Astrocyte (in vitro differentiated cells and primary cell): Measurements from ENCODE around the gene CARS1. TPM values are rescaled to one million over a fixed set of nuclear protein-coding genes. Genes with fewer than 3 reads are reported as not detected.

ENCODE experiments used
- DNase-seq: peaks from one replicate; pipeline ENCODE4 v3.0.0-alpha.2; 2010; ENCODE audit warnings: low read depth
- FAIRE-seq: peaks from 2 replicates; lab custom pipeline; 2011; peaks lifted over from hg19 to GRCh38; lab: Jason Lieb, UNC
- H2AFZ ChIP-seq: 2 replicates; pipeline ENCODE4 v1.6.0; 2012; ENCODE audit warnings: low read depth, low read length, inconsistent platforms
- H3K27ac ChIP-seq: 2 replicates; pipeline ENCODE4 v1.5.1; 2011; ENCODE audit warnings: low read depth, low read length, inconsistent platforms
- H3K27me3 ChIP-seq: 2 replicates; pipeline ENCODE4 v1.6.0; 2011; ENCODE audit warnings: low read length, inconsistent platforms; ENCODE audit not compliant: insufficient read depth
- H3K36me3 ChIP-seq: 2 replicates; pipeline ENCODE4 v1.5.1; 2011; ENCODE audit warnings: low read length, inconsistent platforms; ENCODE audit not compliant: insufficient read depth
- H3K4me1 ChIP-seq: 2 replicates; pipeline ENCODE4 v1.5.1; 2011; ENCODE audit warnings: low read length, inconsistent platforms; ENCODE audit not compliant: insufficient read depth
- H3K4me2 ChIP-seq: 2 replicates; pipeline ENCODE4 v1.6.0; 2012; ENCODE audit warnings: low read length, inconsistent platforms
- H3K4me3 ChIP-seq: 2 replicates; pipeline ENCODE4 v1.5.1; 2011; ENCODE audit warnings: low read depth, mild to moderate bottlenecking, low read length, inconsistent platforms; ENCODE audit not compliant: insufficient read depth
- H3K79me2 ChIP-seq: 2 replicates; pipeline ENCODE4 v1.6.0; 2012; ENCODE audit warnings: mild to moderate bottlenecking, low read length, inconsistent platforms; ENCODE audit not compliant: insufficient read depth
- H3K9ac ChIP-seq: 2 replicates; pipeline ENCODE4 v1.6.0; 2012; ENCODE audit warnings: mild to moderate bottlenecking, low read length, inconsistent platforms
- H3K9me3 ChIP-seq: 2 replicates; pipeline ENCODE4 v1.5.1; 2012; ENCODE audit warnings: low read depth, mild to moderate bottlenecking, low read length, inconsistent platforms; ENCODE audit not compliant: insufficient read depth
- H4K20me1 ChIP-seq: 2 replicates; pipeline ENCODE4 v1.6.0; 2012; ENCODE audit warnings: low read length, inconsistent platforms; ENCODE audit not compliant: insufficient read depth
- H3K27ac Mint-ChIP-seq: one replicate; pipeline ENCODE4 v1.8.0; 2021; ENCODE audit warnings: mild to moderate bottlenecking, mixed read lengths; ENCODE audit not compliant: unreplicated experiment
- H3K27me3 Mint-ChIP-seq: one replicate; pipeline ENCODE4 v1.8.0; 2021; ENCODE audit warnings: low read depth, mixed read lengths; ENCODE audit not compliant: unreplicated experiment
- H3K36me3 Mint-ChIP-seq: one replicate; pipeline ENCODE4 v1.8.0; 2021; ENCODE audit warnings: low read depth, mixed read lengths; ENCODE audit not compliant: unreplicated experiment
- H3K4me1 Mint-ChIP-seq: one replicate; pipeline ENCODE4 v1.8.0; 2021; ENCODE audit warnings: low read depth, mixed read lengths; ENCODE audit not compliant: unreplicated experiment
- H3K4me3 Mint-ChIP-seq: one replicate; pipeline ENCODE4 v1.8.0; 2021; ENCODE audit warnings: mild to moderate bottlenecking, moderate library complexity, mixed read lengths; ENCODE audit not compliant: unreplicated experiment
- H3K9me3 Mint-ChIP-seq: one replicate; pipeline ENCODE4 v1.8.0; 2021; ENCODE audit warnings: mild to moderate bottlenecking, mixed read lengths; ENCODE audit not compliant: unreplicated experiment
- EZH2 ChIP-seq: IDR thresholded peaks from 2 replicates; pipeline ENCODE4 v1.6.1; 2012; ENCODE audit warnings: mild to moderate bottlenecking, low read length, inconsistent platforms; ENCODE audit not compliant: insufficient read depth
- total RNA-seq: library from RNA; stranded (reverse); gene quantifications from 2 replicates; pipeline ENCODE4 v1.2.1, GENCODE V29; 2021
- TF ChIP-seq, protein P1 (sequence below): IDR thresholded peaks from 2 replicates; pipeline ENCODE4 v1.5.1; 2011; ENCODE audit warnings: low read depth, mild to moderate bottlenecking, inconsistent platforms, low read length, moderate library complexity; ENCODE audit not compliant: insufficient read depth

The CARS1 gene
- total RNA-seq, 1 donor from 2014 or later, result 123 TPM

DNA sequence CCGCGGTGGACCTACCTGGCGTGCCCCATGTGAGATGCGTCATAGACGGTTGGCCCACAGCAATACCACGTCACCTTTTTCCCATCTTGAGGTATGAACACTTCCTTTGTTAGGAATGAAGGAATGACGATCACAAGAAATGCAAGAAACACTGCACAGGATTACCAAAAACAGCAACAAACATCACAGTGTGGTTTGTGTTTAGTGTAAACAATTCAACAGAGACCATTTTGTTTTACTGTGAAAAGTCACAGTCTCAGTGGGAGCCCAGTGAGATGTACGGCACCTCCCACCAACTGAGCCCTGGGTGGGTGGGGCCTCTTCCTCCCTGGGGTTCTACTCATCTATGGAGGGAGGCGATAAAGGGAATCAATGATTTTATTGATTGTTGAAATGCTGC, 16.3 kb downstream of the CARS1 start:
- no peak for FAIRE-seq
- Mint-ChIP-seq H3K27me3 (no peaks in the 10 kb centered on the region), H3K4me3 (no peak overlapping the region), H3K27ac (no peak overlapping the region), H3K9me3 (no peaks in the 10 kb centered on the region), H3K4me1 (peaks cover 31% of the 10 kb centered on the region), H3K36me3 (peaks cover 32% of the 10 kb centered on the region)
- H3K27me3 ChIP-seq, result no peaks in the 10 kb centered on the region
- no peak overlapping the region for H3K4me3 ChIP-seq
- H3K4me1 ChIP-seq, result peaks cover 14% of the 10 kb centered on the region
- no peak overlapping the region for H3K9ac ChIP-seq
- H3K36me3 ChIP-seq, result peaks cover 47% of the 10 kb centered on the region
- TF ChIP-seq, protein P1, sequence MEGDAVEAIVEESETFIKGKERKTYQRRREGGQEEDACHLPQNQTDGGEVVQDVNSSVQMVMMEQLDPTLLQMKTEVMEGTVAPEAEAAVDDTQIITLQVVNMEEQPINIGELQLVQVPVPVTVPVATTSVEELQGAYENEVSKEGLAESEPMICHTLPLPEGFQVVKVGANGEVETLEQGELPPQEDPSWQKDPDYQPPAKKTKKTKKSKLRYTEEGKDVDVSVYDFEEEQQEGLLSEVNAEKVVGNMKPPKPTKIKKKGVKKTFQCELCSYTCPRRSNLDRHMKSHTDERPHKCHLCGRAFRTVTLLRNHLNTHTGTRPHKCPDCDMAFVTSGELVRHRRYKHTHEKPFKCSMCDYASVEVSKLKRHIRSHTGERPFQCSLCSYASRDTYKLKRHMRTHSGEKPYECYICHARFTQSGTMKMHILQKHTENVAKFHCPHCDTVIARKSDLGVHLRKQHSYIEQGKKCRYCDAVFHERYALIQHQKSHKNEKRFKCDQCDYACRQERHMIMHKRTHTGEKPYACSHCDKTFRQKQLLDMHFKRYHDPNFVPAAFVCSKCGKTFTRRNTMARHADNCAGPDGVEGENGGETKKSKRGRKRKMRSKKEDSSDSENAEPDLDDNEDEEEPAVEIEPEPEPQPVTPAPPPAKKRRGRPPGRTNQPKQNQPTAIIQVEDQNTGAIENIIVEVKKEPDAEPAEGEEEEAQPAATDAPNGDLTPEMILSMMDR, result no peak
- TF ChIP-seq EZH2, result no peak
- peaks cover 74% of the 10 kb centered on the region for H4K20me1 ChIP-seq
- H3K79me2 ChIP-seq, result peaks cover 44% of the 10 kb centered on the region
- no peak for DNase-seq
- no peak overlapping the region for H3K4me2 ChIP-seq
- H3K9me3 ChIP-seq, result no peaks in the 10 kb centered on the region
- H2AFZ ChIP-seq, result no peak overlapping the region
- no peak overlapping the region for H3K27ac ChIP-seq

DNA sequence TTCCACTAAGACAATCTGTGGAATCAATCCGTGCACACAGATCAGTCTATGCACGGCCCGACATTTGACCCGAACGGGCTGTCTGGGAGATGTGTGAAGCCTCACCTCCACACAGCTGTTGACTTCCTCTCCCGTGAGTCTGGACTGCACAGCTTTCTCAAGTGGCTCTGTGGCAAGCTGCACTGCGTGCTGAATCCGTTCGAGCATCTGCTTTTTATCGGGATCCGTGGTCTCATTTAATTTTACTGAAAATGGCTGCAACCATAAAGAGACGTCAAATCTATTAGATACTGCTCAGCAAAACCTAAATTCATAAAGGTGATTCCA, 19.3 kb downstream of the CARS1 start:
- H3K27ac Mint-ChIP-seq, result no peak overlapping the region
- Histone ChIP-seq H3K4me2 (no peak overlapping the region), H3K4me3 (no peak overlapping the region), H3K9me3 (no peaks in the 10 kb centered on the region), H3K36me3 (peaks cover 59% of the 10 kb centered on the region), H3K9ac (no peak overlapping the region), H3K27ac (no peak overlapping the region), H4K20me1 (peaks cover 60% of the 10 kb centered on the region), H3K79me2 (peaks cover 17% of the 10 kb centered on the region), H2AFZ (no peak overlapping the region), H3K4me1 (peaks cover 4% of the 10 kb centered on the region), H3K27me3 (no peaks in the 10 kb centered on the region)
- no peaks in the 10 kb centered on the region for H3K27me3 Mint-ChIP-seq
- H3K36me3 Mint-ChIP-seq, result peaks cover 19% of the 10 kb centered on the region
- H3K9me3 Mint-ChIP-seq, result no peaks in the 10 kb centered on the region
- no peak for DNase-seq
- TF ChIP-seq, protein P1, result no peak
- TF ChIP-seq EZH2, result no peak
- peaks cover 9% of the 10 kb centered on the region for H3K4me1 Mint-ChIP-seq
- no peak for FAIRE-seq
- H3K4me3 Mint-ChIP-seq, result no peak overlapping the region

DNA sequence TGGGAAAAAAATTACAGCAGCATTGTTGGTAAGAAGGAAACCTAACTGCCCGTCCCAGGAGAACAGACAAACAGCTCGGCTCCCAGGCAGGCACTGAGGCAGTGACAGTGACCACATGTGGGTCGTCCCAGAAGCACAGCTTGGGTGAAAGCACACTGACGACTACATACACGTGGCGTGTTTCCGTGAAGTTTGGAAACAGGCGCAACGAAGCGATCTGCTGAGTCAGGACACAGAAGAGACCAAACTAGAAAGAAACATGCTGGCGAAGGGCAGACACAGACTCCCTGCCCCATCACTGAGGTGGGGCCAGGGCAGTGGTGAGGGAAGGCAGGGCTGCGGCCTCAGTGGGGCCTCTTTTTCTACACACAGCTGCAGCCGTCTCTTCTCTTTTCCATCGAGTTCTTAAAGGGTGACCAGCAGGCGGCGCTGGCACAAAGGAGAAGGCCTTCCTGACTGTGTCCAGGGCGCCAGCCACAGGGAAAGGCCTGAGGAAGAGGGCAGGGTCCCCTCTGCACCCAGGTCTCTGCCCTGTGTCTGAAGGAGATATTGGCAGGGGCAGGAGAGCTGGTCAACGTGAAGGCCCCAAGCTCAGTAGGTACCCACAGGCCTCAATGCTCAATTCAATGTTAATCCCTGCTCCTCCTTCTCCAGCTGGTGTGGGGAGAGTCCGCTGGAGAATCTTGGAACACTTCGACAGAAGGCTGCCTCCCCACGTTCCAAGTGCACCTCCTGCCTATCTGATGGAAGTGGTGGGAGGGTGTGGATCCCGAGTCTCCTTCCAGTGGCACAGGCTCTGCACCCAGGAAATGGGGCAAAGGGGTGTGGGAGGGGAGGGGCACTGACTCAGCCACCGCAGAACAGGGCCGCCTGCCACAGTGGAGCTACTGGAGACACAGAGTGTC, 19.9 kb downstream of the CARS1 start:
- Mint-ChIP-seq H3K27me3 (no peaks in the 10 kb centered on the region), H3K9me3 (no peaks in the 10 kb centered on the region), H3K27ac (no peak overlapping the region), H3K36me3 (peaks cover 19% of the 10 kb centered on the region), H3K4me3 (no peak overlapping the region), H3K4me1 (peaks cover 4% of the 10 kb centered on the region)
- H3K27me3 ChIP-seq, result no peaks in the 10 kb centered on the region
- FAIRE-seq (no peak), DNase-seq (peak; percentile 38)
- H3K9me3 ChIP-seq, result no peaks in the 10 kb centered on the region
- H3K4me2 ChIP-seq, result no peak overlapping the region
- peaks cover 13% of the 10 kb centered on the region for H3K79me2 ChIP-seq
- H3K9ac ChIP-seq, result no peak overlapping the region
- TF ChIP-seq, protein P1, result peak; percentile 75
- TF ChIP-seq EZH2, result no peak
- H3K27ac ChIP-seq, result no peak overlapping the region
- no peak overlapping the region for H3K4me3 ChIP-seq
- H4K20me1 ChIP-seq, result peaks cover 58% of the 10 kb centered on the region
- peaks cover 57% of the 10 kb centered on the region for H3K36me3 ChIP-seq
- H2AFZ ChIP-seq, result no peak overlapping the region
- H3K4me1 ChIP-seq, result no peaks in the 10 kb centered on the region
